Fibroblast of the conjunctiva (primary cell): ENCODE measurements around the gene DKK3.
A peak's percentile ranks its signal among the peaks of the same experiment; 100 is the strongest.

Experiments used
- DNase-seq: peaks from one replicate; pipeline ENCODE4 v3.0.0-alpha.2; 2010; ENCODE audit warnings: low read depth

DKK3 gene

GRCh38 chr11:12003815-12004214 lies 4.6 kb downstream of the DKK3 start:
- no peak for DNase-seq

DNA sequence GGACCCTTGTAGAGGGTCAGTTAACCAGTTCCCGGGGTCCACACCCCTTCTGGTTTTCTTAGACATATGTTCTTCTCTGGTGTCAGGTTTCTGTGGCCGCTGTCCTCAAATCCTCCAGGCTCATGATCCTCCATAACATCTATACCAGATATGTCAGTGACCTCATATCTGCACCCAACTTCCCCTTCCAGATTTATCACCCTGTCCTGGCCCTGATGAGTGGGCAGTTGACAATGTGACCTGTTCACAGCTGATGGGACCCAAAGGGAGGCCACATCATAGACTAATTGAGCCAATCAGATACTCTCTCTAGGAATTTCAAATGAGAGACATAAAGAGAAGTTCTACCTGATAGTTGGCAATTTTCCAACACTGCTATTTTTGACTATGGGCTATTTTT lies 5.1 kb downstream of the DKK3 start:
- DNase-seq = no peak

- DNase-seq = no peak
Measured at GRCh38 chr11:12001186-12001585, 7.2 kb downstream of the DKK3 start.

DNA sequence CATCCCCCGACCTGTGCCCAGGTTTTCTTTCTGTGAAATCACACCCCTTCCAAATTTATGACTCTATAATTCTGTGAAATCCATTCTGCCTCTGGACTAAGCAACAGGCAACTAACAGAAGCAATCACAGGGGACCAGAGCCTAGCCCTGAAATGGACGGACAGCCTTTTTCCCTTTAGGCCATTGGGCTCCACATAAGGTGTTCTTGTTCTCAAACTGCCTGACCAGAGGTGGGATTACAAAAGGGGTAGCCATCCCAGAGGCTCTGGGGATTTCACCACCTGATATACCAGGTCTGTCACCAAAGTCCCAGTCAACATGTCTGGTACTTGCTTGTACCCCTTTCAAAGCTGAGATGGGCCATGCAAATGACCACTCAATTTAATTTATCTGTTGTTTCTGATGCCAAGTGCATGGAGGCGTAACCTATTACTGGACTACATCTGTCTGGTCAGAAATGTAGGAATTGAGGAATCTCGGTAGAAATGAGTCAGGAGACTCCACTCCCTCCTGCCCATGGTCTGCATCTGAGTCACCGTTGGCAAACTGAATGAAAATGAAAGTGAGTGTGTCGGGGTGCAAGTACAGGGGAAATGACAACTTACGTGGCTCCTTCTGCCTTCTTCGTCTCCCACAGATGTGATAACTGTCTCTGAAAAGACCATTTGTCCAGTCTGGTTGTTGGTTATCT lies 10.2 kb downstream of the DKK3 start:
- DNase-seq = peak; percentile 75

DNA sequence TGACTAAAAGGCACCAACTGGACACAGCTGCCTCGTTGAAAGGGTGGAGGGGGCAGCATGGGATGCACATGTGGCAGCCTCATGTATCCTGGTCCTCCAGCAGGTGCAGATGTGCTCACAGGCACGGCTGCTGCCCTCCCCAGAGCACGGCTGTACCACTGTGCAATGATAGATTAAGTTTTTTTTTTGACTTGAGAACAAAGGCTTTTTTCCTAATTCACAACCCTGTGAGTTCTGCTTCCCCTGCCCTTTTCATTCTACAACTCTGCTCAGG lies 11.4 kb downstream of the DKK3 start:
- no peak for DNase-seq

GRCh38 chr11:11996321-11997048 lies 11.9 kb downstream of the DKK3 start:
- DNase-seq = no peak

DNA sequence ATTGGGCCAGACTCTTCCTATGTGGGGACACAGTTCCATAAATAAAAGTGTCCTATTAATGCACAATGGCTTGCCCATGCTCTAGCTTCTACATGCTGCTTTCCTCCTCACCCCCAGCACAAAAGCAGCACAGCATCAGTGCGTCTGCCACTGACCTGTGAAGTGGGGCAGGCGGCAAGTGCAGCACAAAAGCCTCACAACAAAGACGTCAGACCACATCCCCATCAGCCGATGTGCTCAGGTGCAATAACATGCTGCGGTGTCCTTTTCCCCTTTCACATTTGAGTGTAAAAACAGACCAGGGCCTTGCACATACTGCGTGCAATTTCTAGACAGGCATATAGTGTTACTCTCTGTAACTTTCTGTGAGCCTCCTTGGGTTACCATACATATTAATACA lies 12.8 kb downstream of the DKK3 start:
- no peak for DNase-seq

DNA sequence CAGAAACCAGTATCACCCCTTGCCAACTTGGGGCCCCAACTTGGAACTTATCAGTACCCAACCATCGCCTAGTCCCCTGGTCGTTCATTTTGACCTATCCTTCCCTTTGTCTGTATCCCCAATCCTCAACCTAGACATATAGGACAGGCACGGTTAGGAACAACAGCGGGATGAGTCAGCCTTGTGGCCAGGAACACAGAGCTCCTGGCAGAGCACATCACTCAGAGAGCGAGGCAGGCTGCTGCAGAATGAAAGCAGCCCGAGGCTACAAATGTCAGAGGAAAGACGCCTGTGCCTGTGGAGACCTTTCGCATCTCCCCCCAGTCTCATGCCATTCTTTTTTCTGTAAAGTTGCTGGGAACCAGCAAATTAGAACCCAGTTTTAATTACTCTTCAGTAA lies 14.6 kb downstream of the DKK3 start:
- DNase-seq = peak; percentile 57

DNA sequence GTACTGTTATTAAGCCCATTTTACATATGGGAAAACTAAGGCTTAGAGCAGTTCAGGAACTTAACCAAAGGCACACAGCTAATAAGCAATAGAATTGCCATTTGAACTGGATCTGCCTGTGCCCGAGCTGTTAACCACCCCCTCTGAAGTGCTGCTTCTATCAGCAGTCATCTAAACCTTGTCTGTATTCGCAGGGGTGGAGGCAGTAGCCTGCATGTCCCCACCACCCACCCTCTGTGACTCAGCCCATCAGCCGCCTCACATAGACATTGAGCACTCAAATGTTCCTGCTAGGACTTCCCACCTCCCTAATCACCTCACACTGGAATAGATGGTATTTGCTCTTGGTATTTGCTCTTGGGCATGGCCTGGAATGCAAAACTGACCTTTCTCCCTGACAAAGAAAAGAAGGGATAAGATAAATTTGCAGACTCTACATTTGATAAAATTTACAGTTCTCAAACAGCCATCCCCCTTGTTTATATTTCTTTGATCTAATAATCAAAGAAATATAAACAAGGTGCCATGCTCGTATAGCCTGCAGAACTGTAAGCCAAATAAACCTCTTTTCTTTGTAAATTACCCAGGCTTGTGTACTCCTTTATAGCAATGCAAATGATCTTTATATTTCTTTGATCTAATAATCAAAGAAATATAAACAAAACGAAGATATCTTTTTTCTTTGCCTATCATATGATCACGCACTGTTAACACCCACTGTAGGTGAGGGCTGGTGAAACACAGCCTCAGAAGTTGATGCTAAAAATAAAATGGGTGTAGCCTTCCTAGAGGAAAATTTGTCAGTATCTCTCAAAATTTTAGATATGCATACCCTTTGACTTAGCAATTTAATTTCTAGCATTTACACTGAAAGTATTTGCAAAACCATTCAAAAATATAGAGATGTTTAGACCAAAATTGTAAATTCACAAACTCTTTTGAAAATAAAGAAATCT lies 15.9 kb downstream of the DKK3 start:
- no peak for DNase-seq

DNA sequence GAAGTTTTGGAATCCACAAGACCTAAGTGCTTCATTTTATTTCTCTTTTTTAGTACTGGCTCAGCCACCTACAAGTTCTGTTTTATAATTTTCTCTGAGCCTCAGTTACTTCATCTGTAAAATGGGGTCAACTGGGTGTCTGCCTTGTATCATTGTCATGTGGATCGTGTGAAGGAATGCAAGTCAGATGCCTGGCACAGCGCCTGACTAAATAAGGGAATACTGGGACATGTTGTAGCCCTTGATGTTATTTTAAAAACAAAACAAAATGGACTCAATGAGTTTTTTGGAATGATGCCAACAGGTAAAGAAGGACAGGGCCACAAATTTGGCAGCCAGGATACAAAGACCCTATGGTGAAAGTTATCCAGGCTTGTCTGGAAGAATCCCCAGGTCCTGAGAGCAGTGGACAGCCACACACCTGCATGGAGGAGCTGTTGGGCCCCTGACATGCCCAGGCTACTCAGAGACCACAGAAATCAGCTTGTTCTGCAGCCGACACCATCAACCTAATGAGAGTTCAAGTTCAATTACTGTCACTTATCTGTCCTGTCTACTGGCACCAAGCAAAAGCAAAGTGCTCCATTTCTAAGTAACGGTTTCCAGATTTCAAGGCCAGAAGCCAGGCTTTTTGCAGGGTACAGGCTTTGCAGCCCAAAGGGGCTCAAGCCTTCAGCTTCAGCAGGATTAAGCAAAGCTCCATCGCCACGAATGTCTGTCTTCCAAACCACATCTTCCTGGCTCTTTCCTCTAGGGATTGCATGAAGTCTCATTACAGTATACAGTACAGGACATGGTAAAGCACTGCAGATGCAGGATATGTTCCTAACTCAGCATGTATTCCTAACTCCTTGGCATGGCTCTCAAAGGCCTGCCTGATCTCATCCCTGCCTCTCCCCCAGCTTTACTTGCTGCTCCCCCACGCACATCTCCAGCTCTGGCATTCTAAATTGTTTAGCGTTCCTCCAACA lies 18.4 kb downstream of the DKK3 start:
- DNase-seq = no peak

DNA sequence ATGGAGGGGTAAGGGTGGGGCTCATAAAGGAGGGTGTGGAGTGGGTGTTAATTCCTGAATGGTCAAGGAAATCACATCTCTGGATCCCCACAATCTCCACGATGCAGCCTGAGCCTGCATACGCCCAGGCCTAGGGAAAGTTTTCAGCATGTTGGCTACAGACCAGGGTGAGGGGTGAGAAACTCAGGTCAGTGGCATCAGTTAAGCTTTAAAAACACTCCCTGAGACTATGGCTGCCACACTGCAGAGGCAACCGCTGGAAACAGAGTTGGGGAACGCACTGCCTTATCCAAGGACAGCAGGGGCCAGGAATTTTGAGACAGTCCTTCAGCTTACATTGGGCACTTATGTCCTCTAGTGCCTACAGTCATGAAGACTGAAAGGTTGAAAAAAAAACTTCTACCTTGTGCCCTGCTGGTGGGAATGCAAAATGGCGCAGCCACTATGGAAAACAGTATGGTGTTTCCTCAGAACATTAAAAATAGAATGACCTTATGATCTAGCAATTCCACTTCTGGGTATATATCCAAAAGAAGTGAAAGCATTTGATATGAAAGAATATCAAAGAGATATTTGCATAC lies 19.7 kb downstream of the DKK3 start:
- no peak for DNase-seq

GRCh38 chr11:11988099-11988651 lies 20.3 kb downstream of the DKK3 start:
- no peak for DNase-seq

DNA sequence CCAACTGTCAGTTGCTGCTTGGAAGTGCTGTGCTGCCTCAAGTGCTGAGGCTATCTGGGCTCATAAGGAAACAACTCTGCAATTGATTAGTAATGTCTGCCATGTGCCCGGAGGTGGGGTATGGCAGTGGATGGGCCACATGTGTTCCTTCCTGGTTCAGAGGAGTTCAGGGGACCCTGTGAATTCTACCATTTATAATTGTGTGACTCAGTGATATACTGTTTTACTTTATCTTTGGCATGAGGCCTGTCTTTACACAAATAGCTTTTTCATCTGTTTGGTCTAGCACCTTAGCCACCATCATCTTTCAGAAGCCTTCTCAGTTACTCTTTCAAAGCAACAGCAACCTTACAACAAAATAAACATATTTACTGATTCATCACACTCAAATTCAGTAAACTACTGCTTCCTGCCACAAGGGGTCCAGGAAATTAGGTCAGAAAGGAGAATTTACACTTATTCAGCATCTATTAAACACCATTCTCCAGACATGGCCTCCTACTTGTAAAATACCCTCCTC lies 20.9 kb downstream of the DKK3 start:
- no peak for DNase-seq

- no peak for DNase-seq
Measured at GRCh38 chr11:11985954-11986949, 22.2 kb downstream of the DKK3 start.

- DNase-seq = no peak
Measured at GRCh38 chr11:11985016-11985715, 23.3 kb downstream of the DKK3 start.

GRCh38 chr11:11984563-11984962 lies 23.9 kb downstream of the DKK3 start:
- no peak for DNase-seq

- no peak for DNase-seq
Measured at GRCh38 chr11:11983427-11983826, 25.0 kb downstream of the DKK3 start.

GRCh38 chr11:11982975-11983374 lies 25.5 kb downstream of the DKK3 start:
- DNase-seq = no peak

DNA sequence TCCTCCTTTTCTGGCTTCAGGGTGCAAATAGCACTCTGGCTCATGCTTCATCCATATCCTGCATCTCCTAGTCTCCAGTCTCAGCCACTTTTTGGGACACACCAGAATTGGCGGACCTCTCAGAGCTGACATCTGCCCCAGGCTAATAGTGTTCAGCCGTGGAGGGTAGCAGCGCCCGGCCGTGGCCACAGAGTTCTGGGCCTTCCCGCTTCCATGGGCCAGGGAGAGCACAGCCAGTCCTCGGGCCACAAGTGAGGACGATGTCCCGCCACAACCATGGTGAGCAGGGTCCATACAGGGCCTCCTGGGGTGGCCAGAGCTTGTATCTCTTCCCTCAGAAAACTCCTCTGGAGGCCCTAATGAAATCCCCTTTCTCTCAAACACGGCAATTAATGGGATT lies 26.0 kb downstream of the DKK3 start:
- no peak for DNase-seq
